H9 (cell line): ENCODE data around the gene NDUFAF2. TPM values are rescaled to one million over a fixed set of nuclear protein-coding genes. Genes with fewer than 3 reads are reported as not detected.

Source experiments
- DNase-seq: peaks from one replicate; pipeline ENCODE4 v3.0.0-alpha.2; 2017
- H2AFZ ChIP-seq: one replicate; pipeline ENCODE4 v1.6.1; 2013; ENCODE audit warnings: mild to moderate bottlenecking, low read length, control low read depth, moderate library complexity
- H2AK5ac ChIP-seq: 2 replicates; pipeline ENCODE4 v1.6.1; 2013; ENCODE audit warnings: low read length, control low read depth, mixed read lengths; ENCODE audit not compliant: insufficient read length
- H2BK120ac ChIP-seq: one replicate; pipeline ENCODE4 v1.6.1; 2013; ENCODE audit warnings: low read depth, mild to moderate bottlenecking, low read length, control low read depth, inconsistent platforms; ENCODE audit not compliant: poor library complexity, severe bottlenecking
- H2BK12ac ChIP-seq: 2 replicates; pipeline ENCODE4 v1.6.1; 2013; ENCODE audit warnings: low read length, control low read depth, mixed read lengths, low read depth; ENCODE audit not compliant: insufficient read length
- H2BK15ac ChIP-seq: 2 replicates; pipeline ENCODE4 v1.6.1; 2013; ENCODE audit warnings: low read depth, low read length, control low read depth
- H2BK20ac ChIP-seq: one replicate; pipeline ENCODE4 v1.6.1; 2013; ENCODE audit warnings: low read depth, mild to moderate bottlenecking, low read length, control low read depth, inconsistent platforms; ENCODE audit not compliant: poor library complexity, severe bottlenecking
- H2BK5ac ChIP-seq: 2 replicates; pipeline ENCODE4 v1.6.1; 2013; ENCODE audit warnings: low read length, control low read depth, mixed read lengths; ENCODE audit not compliant: insufficient read length
- H3K14ac ChIP-seq: 2 replicates; pipeline ENCODE4 v1.6.1; 2013; ENCODE audit warnings: low read length, control low read depth; ENCODE audit not compliant: insufficient read depth
- H3K18ac ChIP-seq: 2 replicates; pipeline ENCODE4 v1.6.1; 2013; ENCODE audit warnings: low read depth, mild to moderate bottlenecking, mixed read lengths, low read length, control low read depth; ENCODE audit not compliant: insufficient read length
- H3K23ac ChIP-seq: 2 replicates; pipeline ENCODE4 v1.6.1; 2013; ENCODE audit warnings: low read length, control low read depth, mixed read lengths, low read depth; ENCODE audit not compliant: insufficient read length
- H3K23me2 ChIP-seq: 2 replicates; pipeline ENCODE4 v1.6.1; 2013; ENCODE audit warnings: low read depth, mild to moderate bottlenecking, mixed read lengths, low read length, control low read depth; ENCODE audit not compliant: insufficient read length, poor library complexity, severe bottlenecking
- H3K27ac ChIP-seq: 2 replicates; pipeline ENCODE4 v1.5.1; 2013; ENCODE audit warnings: low read length, control low read depth, mixed read lengths, low read depth; ENCODE audit not compliant: insufficient read length
- H3K27me3 ChIP-seq: 2 replicates; pipeline ENCODE4 v1.6.1; 2013; ENCODE audit warnings: low read length, control low read depth, inconsistent platforms; ENCODE audit not compliant: insufficient read depth
- H3K4ac ChIP-seq: 2 replicates; pipeline ENCODE4 v1.6.1; 2013; ENCODE audit warnings: low read depth, mild to moderate bottlenecking, control low read depth, inconsistent platforms, low read length, moderate library complexity
- H3K4me1 ChIP-seq: 2 replicates; pipeline ENCODE4 v1.6.1; 2013; ENCODE audit warnings: low read length, control low read depth, inconsistent platforms; ENCODE audit not compliant: insufficient read depth
- H3K4me2 ChIP-seq: 2 replicates; pipeline ENCODE4 v1.6.1; 2013; ENCODE audit warnings: low read length, control low read depth, mixed read lengths; ENCODE audit not compliant: insufficient read length, insufficient read depth
- H3K56ac ChIP-seq: 2 replicates; pipeline ENCODE4 v1.6.1; 2013; ENCODE audit warnings: low read depth, mild to moderate bottlenecking, mixed read lengths, low read length, control low read depth; ENCODE audit not compliant: insufficient read length
- H3K79me1 ChIP-seq: 2 replicates; pipeline ENCODE4 v1.6.1; 2013; ENCODE audit warnings: low read depth, mild to moderate bottlenecking, moderate library complexity, low read length, control low read depth, inconsistent platforms; ENCODE audit not compliant: insufficient read depth, poor library complexity, severe bottlenecking
- H3K79me2 ChIP-seq: 2 replicates; pipeline ENCODE4 v1.6.1; 2013; ENCODE audit warnings: low read length, control low read depth, inconsistent platforms; ENCODE audit not compliant: insufficient read depth
- H3K9ac ChIP-seq: 2 replicates; pipeline ENCODE4 v1.6.1; 2013; ENCODE audit warnings: low read length, control low read depth, mixed read lengths; ENCODE audit not compliant: insufficient read length; ENCODE audit errors: extremely low read depth
- H3K9me3 ChIP-seq: one replicate; pipeline ENCODE4 v1.6.1; 2013; ENCODE audit warnings: low read depth, low read length, inconsistent platforms; ENCODE audit not compliant: control insufficient read depth
- H3T11ph ChIP-seq: one replicate; pipeline ENCODE4 v1.6.1; 2013; ENCODE audit warnings: mild to moderate bottlenecking, low read length, control low read depth, inconsistent platforms
- H4K20me1 ChIP-seq: one replicate; pipeline ENCODE4 v1.6.1; 2013; ENCODE audit not compliant: control insufficient read depth, insufficient read length, insufficient read depth
- H4K5ac ChIP-seq: 2 replicates; pipeline ENCODE4 v1.6.1; 2013; ENCODE audit warnings: low read depth, mild to moderate bottlenecking, mixed read lengths, low read length, control low read depth; ENCODE audit not compliant: insufficient read length
- H4K8ac ChIP-seq: replicated peaks from 2 replicates; pipeline ENCODE4 v1.6.1; 2013; ENCODE audit warnings: low read length, control low read depth, mixed read lengths, low read depth; ENCODE audit not compliant: insufficient read length
- H4K91ac ChIP-seq: 2 replicates; pipeline ENCODE4 v1.6.1; 2013; ENCODE audit warnings: low read depth, mild to moderate bottlenecking, moderate library complexity, mixed read lengths, low read length, control low read depth; ENCODE audit not compliant: insufficient read length
- H3K27ac Mint-ChIP-seq, 3 experiments: 2 replicates in 2 of 3; 3 replicates in 1 of 3; pipeline ENCODE4 v1.8.0; 2020 to 2021; ENCODE audit warnings: mixed read lengths in 3 of 3, mild to moderate bottlenecking in 1 of 3, moderate library complexity in 1 of 3
- H3K27me3 Mint-ChIP-seq: 2 replicates; pipeline ENCODE4 v1.8.0; 2021; ENCODE audit warnings: low read depth, mild to moderate bottlenecking, moderate library complexity, mixed read lengths
- H3K36me3 Mint-ChIP-seq, 3 experiments: 2 replicates in 2 of 3; 3 replicates in 1 of 3; pipeline ENCODE4 v1.8.0; 2020 to 2021; ENCODE audit warnings: low read depth in 3 of 3, mixed read lengths in 3 of 3; ENCODE audit not compliant: insufficient read depth in 1 of 3
- H3K4me1 Mint-ChIP-seq, 2 experiments: 2 replicates each; pipeline ENCODE4 v1.8.0; 2020; ENCODE audit warnings: mixed read lengths in 2 of 2
- H3K4me3 Mint-ChIP-seq, 2 experiments: 2 replicates in 1 of 2; 3 replicates in 1 of 2; pipeline ENCODE4 v1.8.0; 2020 to 2021; ENCODE audit warnings: mild to moderate bottlenecking in 2 of 2, mixed read lengths in 2 of 2, moderate library complexity in 1 of 2
- H3K9me3 Mint-ChIP-seq, 2 experiments: 2 replicates in 1 of 2; 3 replicates in 1 of 2; pipeline ENCODE4 v1.8.0; 2020; ENCODE audit warnings: mild to moderate bottlenecking in 2 of 2, mixed read lengths in 2 of 2, moderate library complexity in 1 of 2
- CTCF ChIP-seq: fragments of 200-600 bp; sonication (generic); conservative IDR thresholded peaks from 3 replicates; pipeline ENCODE4 v1.8.0; 2021; ENCODE audit warnings: antibody characterized with exemption, mild to moderate bottlenecking
- WGBS: extraction: QIAGEN DNeasy Blood & Tissue Kit; methylation state at CpG from one replicate; pipeline ENCODE4 v1.1.7; 2013; ENCODE audit warnings: missing lambda C conversion rate, low lambda C conversion rate, mixed read lengths; ENCODE audit not compliant: insufficient read length; ENCODE audit errors: extremely low coverage; 5-methylcytosine and 5-hydroxymethylcytosine counted together
- total RNA-seq: library from RNA; stranded (reverse); gene quantifications from 2 replicates; pipeline ENCODE4 v1.2.1, GENCODE V29; 2021

NDUFAF2 gene
- total RNA-seq, 1 experiment from 2014 or later, result 31.4 TPM

- H4K5ac ChIP-seq, result no peak overlapping the region
- no CpG with 5 or more reads among the region's 1 CpG for WGBS
- no peak overlapping the region for H2AFZ ChIP-seq
- H3K79me1 ChIP-seq, result no peaks in the 10 kb centered on the region
- Mint-ChIP-seq H3K4me3 (no peak overlapping the region), H3K9me3 (peaks cover 0 to 5% of the 10 kb centered on the region in 2 experiments; a peak in 2 of 5 replicates), H3K27me3 (no peaks in the 10 kb centered on the region), H3K27ac (no peak overlapping the region), H3K36me3 (peaks cover 0 to 13% (median 0%) of the 10 kb centered on the region in 3 experiments; a peak in 3 of 7 replicates), H3K4me1 (peaks cover 0 to 3% of the 10 kb centered on the region in 2 experiments; a peak in 1 of 4 replicates)
- H3T11ph ChIP-seq, result no peak overlapping the region
- no peak overlapping the region for H3K27ac ChIP-seq
- H2BK20ac ChIP-seq, result no peak overlapping the region
- H3K9ac ChIP-seq, result no peak overlapping the region
- no peaks in the 10 kb centered on the region for H3K23me2 ChIP-seq
- no peak overlapping the region for H2BK15ac ChIP-seq
- H3K4me1 ChIP-seq, result no peaks in the 10 kb centered on the region
- H3K14ac ChIP-seq, result no peak overlapping the region
- H3K4me2 ChIP-seq, result no peak overlapping the region
- no peak overlapping the region for H2BK5ac ChIP-seq
- H2AK5ac ChIP-seq, result no peak overlapping the region
- no peak overlapping the region for H3K4ac ChIP-seq
- no peak overlapping the region for H2BK12ac ChIP-seq
- H3K9me3 ChIP-seq, result no peaks in the 10 kb centered on the region
- no peaks in the 10 kb centered on the region for H3K79me2 ChIP-seq
- no peaks in the 10 kb centered on the region for H4K20me1 ChIP-seq
- DNase-seq, result no peak
- H3K23ac ChIP-seq, result no peak overlapping the region
- H2BK120ac ChIP-seq, result no peak overlapping the region
- no peak for TF ChIP-seq CTCF
- no peak overlapping the region for H3K18ac ChIP-seq
- H4K8ac ChIP-seq, result no peak overlapping the region
- H4K91ac ChIP-seq, result no peak overlapping the region
- no peaks in the 10 kb centered on the region for H3K27me3 ChIP-seq
- H3K56ac ChIP-seq, result no peak overlapping the region
These were observed 169.4 kb downstream of the NDUFAF2 start for GRCh38 chr5:61114441-61114840.
